ENCODE results near the gene TBL2. TPM values are rescaled to one million over a fixed set of nuclear protein-coding genes. Genes with fewer than 3 reads are reported as not detected.

Gene TBL2
- total and polyA plus RNA-seq, 2 of the 4 experiments (the other 2 are of a cell fraction) = 72.6 to 94.1 TPM

DNA sequence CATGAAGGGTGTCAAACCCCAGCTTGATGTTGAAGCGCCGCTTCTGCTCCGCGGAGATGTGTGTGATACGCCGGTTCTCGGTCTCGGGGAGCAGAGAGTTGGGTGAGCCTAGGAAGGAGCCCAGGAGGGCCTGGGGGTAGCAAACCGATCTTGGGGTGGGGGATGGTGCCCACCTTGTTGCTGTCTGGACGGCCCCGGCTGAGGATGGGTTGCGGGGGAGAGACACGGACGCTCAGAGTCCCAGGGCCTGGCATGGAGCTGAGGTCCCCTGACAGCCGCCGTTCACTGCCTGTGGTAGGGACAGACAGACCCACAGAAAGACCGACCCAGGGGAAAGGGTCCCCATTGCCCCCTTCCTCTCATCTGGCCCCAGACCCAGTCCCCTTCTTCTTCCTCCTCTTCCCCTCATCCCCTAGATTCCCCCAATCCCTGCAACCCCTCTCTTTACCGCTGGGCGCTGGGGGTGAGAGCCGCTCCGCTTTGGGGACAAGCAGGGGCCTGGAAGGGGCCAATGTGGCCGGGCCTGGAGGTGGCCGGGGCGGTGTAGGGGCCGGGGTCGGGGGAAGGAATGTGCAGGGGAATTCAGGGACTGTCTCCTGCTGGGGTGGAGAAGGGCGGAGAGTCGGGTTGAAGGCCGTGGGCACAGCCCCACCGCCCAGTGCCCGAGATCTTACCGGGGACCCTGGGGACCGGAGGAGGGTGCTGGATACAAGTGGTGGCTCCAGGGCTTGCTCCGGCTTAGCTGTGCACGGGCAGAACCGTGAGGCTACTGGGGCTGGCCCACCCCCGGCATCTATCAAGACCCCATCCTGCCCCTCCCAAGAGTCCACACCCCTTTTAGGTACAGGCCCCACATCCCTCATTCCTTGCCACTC is 18.0 kb upstream of the TBL2 start (continued):
- no peak for TF ChIP-seq POLR2A (IDR thresholded peaks at IDR 0.05; ENCODE audit: low read depth, low read length)

DNA sequence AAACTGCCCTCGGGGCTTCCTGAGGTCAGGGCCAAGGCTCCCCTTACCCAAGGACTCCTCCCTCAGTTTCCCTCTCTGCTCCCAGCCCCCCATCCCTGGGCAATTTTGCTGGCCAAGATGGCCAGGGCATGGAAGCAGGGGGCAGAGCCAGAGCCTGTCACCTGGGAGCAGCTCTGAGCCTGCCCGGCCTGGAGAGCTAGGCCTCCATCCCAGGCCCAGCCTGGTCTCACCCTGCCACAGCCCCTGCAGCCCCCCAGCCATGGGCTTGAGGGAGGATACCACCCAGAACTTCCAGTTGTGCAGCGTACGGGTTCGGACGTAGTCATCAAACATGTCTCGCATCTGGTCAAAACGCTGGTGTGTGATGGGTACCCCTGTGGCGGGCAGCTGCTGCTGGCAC is 17.0 kb upstream of the TBL2 start:
- H2BK120ac ChIP-seq (ENCODE audit: low read depth, low read length) = no peak overlapping the region
- no peaks in the 10 kb centered on the region for H3K9me3 ChIP-seq (ENCODE audit: control insufficient read depth, insufficient read depth, low read length)
- H2BK5ac ChIP-seq (ENCODE audit: low read depth, low read length, poor library complexity, severe bottlenecking) = no peak overlapping the region
- no peak overlapping the region for H3K23ac ChIP-seq (ENCODE audit: low read depth, low read length)
- in situ Hi-C loops (cut with MboI; ENCODE audit: low sequenced_read_pairs) = no loop called here
- no peak for ATAC-seq (ENCODE audit: low read depth)
- intact Hi-C loops (cut with micrococcal nuclease) = no loop called here
- ChIA-PET POLR2A (ENCODE audit: unreplicated experiment) (no interaction called here), CTCF (no interaction called here)
- no peak overlapping the region for H3K56ac ChIP-seq (ENCODE audit: extremely low read depth, insufficient read depth, low read length)
- no peak overlapping the region for H2AK9ac ChIP-seq (replicated peaks; ENCODE audit: low read depth, low read length, poor library complexity)
- no peak overlapping the region for H3K4ac ChIP-seq (ENCODE audit: low read depth, low read length)
- H3K79me1 ChIP-seq (ENCODE audit: low read depth in 1 of 2, low read length in 2 of 2) = no peaks in the 10 kb centered on the region
- H3K14ac ChIP-seq (replicated peaks; ENCODE audit: low read depth, low read length) = no peak overlapping the region
- no peaks in the 10 kb centered on the region for H3K36me3 ChIP-seq (ENCODE audit: control insufficient read depth, insufficient read depth, low read length)
- no peak overlapping the region for H4K91ac ChIP-seq (ENCODE audit: insufficient read depth, low read depth, low read length)
- dilution Hi-C loops (cut with HindIII; ENCODE audit: low sequenced_read_pairs, unreplicated experiment) = no loop called here
- no peak overlapping the region for H3K4me3 ChIP-seq (ENCODE audit: insufficient read depth, low read depth, low read length)
- H4K8ac ChIP-seq (ENCODE audit: low read depth in 2 of 2, low read length in 2 of 2) = no peak overlapping the region
- no peak overlapping the region for H3K4me2 ChIP-seq (ENCODE audit: low read depth, low read length)
- H3K4me1 ChIP-seq (ENCODE audit: control insufficient read depth, insufficient read depth, low read length) = no peaks in the 10 kb centered on the region
- H2BK20ac ChIP-seq (ENCODE audit: low read depth, low read length) = no peak overlapping the region
- no peak overlapping the region for H3K18ac ChIP-seq (ENCODE audit: low read depth, low read length)
- TF ChIP-seq CHD1 (IDR thresholded peaks at IDR 0.05; ENCODE audit: low read depth, low read length) = no peak
- TF ChIP-seq MAFK (IDR thresholded peaks at IDR 0.05; ENCODE audit: low read depth, low read length) = no peak
- TF ChIP-seq MAZ (IDR thresholded peaks at IDR 0.05; ENCODE audit: borderline replicate concordance, low read depth, low read length) = no peak
- no peak for TF ChIP-seq NFE2L2 (IDR thresholded peaks at IDR 0.05; ENCODE audit: low read depth, low read length)
- TF ChIP-seq FOS (IDR thresholded peaks at IDR 0.05; ENCODE audit: low read depth, low read length) = no peak
- no peak for TF ChIP-seq POLR2A (IDR thresholded peaks at IDR 0.05; ENCODE audit: low read depth, low read length)
- TF ChIP-seq, protein P1, sequence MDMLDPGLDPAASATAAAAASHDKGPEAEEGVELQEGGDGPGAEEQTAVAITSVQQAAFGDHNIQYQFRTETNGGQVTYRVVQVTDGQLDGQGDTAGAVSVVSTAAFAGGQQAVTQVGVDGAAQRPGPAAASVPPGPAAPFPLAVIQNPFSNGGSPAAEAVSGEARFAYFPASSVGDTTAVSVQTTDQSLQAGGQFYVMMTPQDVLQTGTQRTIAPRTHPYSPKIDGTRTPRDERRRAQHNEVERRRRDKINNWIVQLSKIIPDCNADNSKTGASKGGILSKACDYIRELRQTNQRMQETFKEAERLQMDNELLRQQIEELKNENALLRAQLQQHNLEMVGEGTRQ (IDR thresholded peaks at IDR 0.05; ENCODE audit: low read depth, low read length) = no peak
- no peak for TF ChIP-seq RFX5 (IDR thresholded peaks at IDR 0.05; ENCODE audit: low read depth, low read length)
- no peak for TF ChIP-seq MXI1 (IDR thresholded peaks at IDR 0.05; ENCODE audit: borderline replicate concordance, low read depth, low read length)
- TF ChIP-seq SMC3 (IDR thresholded peaks at IDR 0.05; ENCODE audit: low read depth, low read length) = no peak
- TF ChIP-seq RCOR1 (IDR thresholded peaks at IDR 0.05; ENCODE audit: insufficient replicate concordance, low read length) = no peak
- TF ChIP-seq, protein P2, sequence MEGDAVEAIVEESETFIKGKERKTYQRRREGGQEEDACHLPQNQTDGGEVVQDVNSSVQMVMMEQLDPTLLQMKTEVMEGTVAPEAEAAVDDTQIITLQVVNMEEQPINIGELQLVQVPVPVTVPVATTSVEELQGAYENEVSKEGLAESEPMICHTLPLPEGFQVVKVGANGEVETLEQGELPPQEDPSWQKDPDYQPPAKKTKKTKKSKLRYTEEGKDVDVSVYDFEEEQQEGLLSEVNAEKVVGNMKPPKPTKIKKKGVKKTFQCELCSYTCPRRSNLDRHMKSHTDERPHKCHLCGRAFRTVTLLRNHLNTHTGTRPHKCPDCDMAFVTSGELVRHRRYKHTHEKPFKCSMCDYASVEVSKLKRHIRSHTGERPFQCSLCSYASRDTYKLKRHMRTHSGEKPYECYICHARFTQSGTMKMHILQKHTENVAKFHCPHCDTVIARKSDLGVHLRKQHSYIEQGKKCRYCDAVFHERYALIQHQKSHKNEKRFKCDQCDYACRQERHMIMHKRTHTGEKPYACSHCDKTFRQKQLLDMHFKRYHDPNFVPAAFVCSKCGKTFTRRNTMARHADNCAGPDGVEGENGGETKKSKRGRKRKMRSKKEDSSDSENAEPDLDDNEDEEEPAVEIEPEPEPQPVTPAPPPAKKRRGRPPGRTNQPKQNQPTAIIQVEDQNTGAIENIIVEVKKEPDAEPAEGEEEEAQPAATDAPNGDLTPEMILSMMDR (conservative IDR thresholded peaks at IDR 0.05; ENCODE audit: low read depth, low read length) = no peak
- H3K27ac ChIP-seq (ENCODE audit: insufficient read depth, low read length) = no peak overlapping the region
- no peaks in the 10 kb centered on the region for H4K20me1 ChIP-seq (ENCODE audit: insufficient read depth, low read length)
- H3K27me3 ChIP-seq (ENCODE audit: control insufficient read depth, insufficient read depth, low read length) = peaks cover 34% of the 10 kb centered on the region
- no peak overlapping the region for H2BK15ac ChIP-seq (ENCODE audit: low read depth, low read length)
- H3K9me1 ChIP-seq (ENCODE audit: insufficient read depth, low read length) = no peaks in the 10 kb centered on the region
- 40% methylated on average over 1 of the region's 9 CpGs; no CpG with 5 or more reads in 1 of the 2 experiments for whole genome bisulfite sequencing, 2 experiments (ENCODE audit: extremely low coverage in 2 of 2, insufficient read length in 1 of 2)
- no peak overlapping the region for H4K5ac ChIP-seq (ENCODE audit: low read depth, low read length)
- no peak overlapping the region for H2AFZ ChIP-seq (replicated peaks; ENCODE audit: low read length, poor library complexity)
- H2AK5ac ChIP-seq (ENCODE audit: low read depth, low read length) = no peak overlapping the region
- no peak for DNase-seq
- BruUV-seq (replicated peaks) = no TSS peak
- H3K9ac ChIP-seq (ENCODE audit: low read depth, low read length) = no peak overlapping the region

Data from IMR-90 (cell line).